ENCODE measurements around the gene PTPN4.

- TF ChIP-seq CTCF (IDR thresholded peaks at IDR 0.05; ENCODE audit: low read length), result no peak
- TF ChIP-seq EZH2phosphoT487 (IDR thresholded peaks at IDR 0.05; ENCODE audit: low read length), result no peak
Observed at GRCh38 chr2:119771331-119771730, 11.6 kb downstream of the PTPN4 start.

All from MM.1S (cell line).